Suprapubic skin (tissue), 3 donors: Measurements from ENCODE around the gene NCOA6.

Experiments
- POLR2A ChIP-seq, 2 donors: fragments of 450-650 bp; IDR thresholded peaks; one replicate each; pipeline ENCODE4 v1.6.1; 2017; ENCODE audit warnings: antibody characterized with exemption in 2 of 2, mild to moderate bottlenecking in 2 of 2, moderate library complexity in 2 of 2
- TF ChIP-seq, protein P1 (sequence below), 2 donors: fragments of 200-600 bp in 1 of 2; fragments of 450-650 bp in 1 of 2; sonication (generic) in 1 of 2; IDR thresholded peaks; one replicate each; pipeline ENCODE4 v1.5.1; 2016 to 2019; ENCODE audit warnings: antibody characterized with exemption in 2 of 2, mild to moderate bottlenecking in 1 of 2, moderate library complexity in 1 of 2

DNA sequence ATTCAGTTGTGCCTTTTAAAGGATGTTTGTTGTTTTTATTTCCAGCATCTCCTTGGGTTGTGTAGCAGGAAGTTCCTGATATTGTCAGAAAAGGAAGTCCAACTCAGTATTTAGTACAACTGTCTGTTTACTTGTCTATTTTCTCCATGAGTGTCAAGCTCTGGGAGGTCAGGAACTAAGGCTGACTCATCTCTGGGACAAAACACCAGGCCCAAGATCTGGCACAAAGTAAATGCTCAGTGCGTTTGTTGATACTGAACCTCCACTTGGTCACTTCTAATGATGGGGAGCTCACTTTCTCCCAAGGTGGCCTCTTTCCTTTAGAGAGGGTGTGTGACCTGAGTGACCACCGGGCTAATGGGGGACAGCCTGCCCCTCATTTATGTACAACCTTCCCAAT, 136.0 kb downstream of the NCOA6 start:
- TF ChIP-seq, protein P1, sequence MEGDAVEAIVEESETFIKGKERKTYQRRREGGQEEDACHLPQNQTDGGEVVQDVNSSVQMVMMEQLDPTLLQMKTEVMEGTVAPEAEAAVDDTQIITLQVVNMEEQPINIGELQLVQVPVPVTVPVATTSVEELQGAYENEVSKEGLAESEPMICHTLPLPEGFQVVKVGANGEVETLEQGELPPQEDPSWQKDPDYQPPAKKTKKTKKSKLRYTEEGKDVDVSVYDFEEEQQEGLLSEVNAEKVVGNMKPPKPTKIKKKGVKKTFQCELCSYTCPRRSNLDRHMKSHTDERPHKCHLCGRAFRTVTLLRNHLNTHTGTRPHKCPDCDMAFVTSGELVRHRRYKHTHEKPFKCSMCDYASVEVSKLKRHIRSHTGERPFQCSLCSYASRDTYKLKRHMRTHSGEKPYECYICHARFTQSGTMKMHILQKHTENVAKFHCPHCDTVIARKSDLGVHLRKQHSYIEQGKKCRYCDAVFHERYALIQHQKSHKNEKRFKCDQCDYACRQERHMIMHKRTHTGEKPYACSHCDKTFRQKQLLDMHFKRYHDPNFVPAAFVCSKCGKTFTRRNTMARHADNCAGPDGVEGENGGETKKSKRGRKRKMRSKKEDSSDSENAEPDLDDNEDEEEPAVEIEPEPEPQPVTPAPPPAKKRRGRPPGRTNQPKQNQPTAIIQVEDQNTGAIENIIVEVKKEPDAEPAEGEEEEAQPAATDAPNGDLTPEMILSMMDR (IDR thresholded peaks at IDR 0.05): no peak
- TF ChIP-seq POLR2A (IDR thresholded peaks at IDR 0.05): no peak
